HepG2 (cell line): ENCODE data around the gene ZNF574. TPM values are rescaled to one million over a fixed set of nuclear protein-coding genes. Genes with fewer than 3 reads are reported as not detected.

ENCODE experiments used
- HNF4G ChIP-seq, 2 experiments: sonication (generic) in 1 of 2; formaldehyde crosslinking in 1 of 2; IDR thresholded peaks; 2 replicates each; pipeline versions ENCODE4 v1.4.0 to v1.6.1; 2011 to 2020; ENCODE audit warnings: borderline replicate concordance in 2 of 2, low read depth in 2 of 2, mild to moderate bottlenecking in 2 of 2, low read length in 1 of 2, missing genetic modification reagents in 1 of 2, moderate library complexity in 1 of 2
- MXD4 ChIP-seq: IDR thresholded peaks from 2 replicates; pipeline ENCODE4 v1.6.1; 2016; ENCODE audit warnings: mild to moderate bottlenecking, missing biosample characterization, missing genetic modification reagents
- ZNF496 ChIP-seq: sonication (generic); formaldehyde crosslinking; IDR thresholded peaks from 2 replicates; pipeline ENCODE4 v1.8.1; 2023; ENCODE audit warnings: mild to moderate bottlenecking, moderate library complexity, missing genetic modification reagents; ENCODE audit not compliant: insufficient replicate concordance
- polyA plus RNA-seq, 8 experiments: library from polyadenylated mRNA; depleted of rRNA in 3 of 8; stranded (reverse) in 7 of 8; unstranded in 1 of 8; fragments of >200 nt; fragmentation: Illumina TruSeq in 4 of 8; extraction: Trizol in 4 of 8; gene quantifications; 2 replicates each; pipeline versions ENCODE4 v1.2.1 to v1.2.3, GENCODE V29; 2011 to 2016; ENCODE audit warnings: low read depth in 4 of 8, missing spikeins in 1 of 8, mixed read lengths in 1 of 8; ENCODE audit not compliant: insufficient read depth in 1 of 8
- total RNA-seq, 5 experiments: library from RNA; depleted of rRNA; stranded (reverse); fragments of >200 nt; fragmentation: Illumina TruSeq; extraction: Trizol; gene quantifications; 2 replicates each; pipeline ENCODE4 v1.2.3, GENCODE V29; 2016; ENCODE audit warnings: low read depth in 1 of 5
- TF ChIP-seq, protein P1 (sequence below): sonication (generic); formaldehyde crosslinking; IDR thresholded peaks from 2 replicates; pipeline ENCODE4 v1.4.0; 2020; ENCODE audit warnings: missing genetic modification reagents
- TF ChIP-seq, protein P2 (sequence below): sonication (generic); formaldehyde crosslinking; IDR thresholded peaks from 2 replicates; pipeline ENCODE4 v1.4.0; 2020; ENCODE audit warnings: missing genetic modification reagents

The ZNF574 gene
- total and polyA plus RNA-seq, 2 of the 13 experiments (the other 11 are each of a cell fraction or from before 2014, with no cell fraction given) = 7.7 to 7.9 TPM

DNA sequence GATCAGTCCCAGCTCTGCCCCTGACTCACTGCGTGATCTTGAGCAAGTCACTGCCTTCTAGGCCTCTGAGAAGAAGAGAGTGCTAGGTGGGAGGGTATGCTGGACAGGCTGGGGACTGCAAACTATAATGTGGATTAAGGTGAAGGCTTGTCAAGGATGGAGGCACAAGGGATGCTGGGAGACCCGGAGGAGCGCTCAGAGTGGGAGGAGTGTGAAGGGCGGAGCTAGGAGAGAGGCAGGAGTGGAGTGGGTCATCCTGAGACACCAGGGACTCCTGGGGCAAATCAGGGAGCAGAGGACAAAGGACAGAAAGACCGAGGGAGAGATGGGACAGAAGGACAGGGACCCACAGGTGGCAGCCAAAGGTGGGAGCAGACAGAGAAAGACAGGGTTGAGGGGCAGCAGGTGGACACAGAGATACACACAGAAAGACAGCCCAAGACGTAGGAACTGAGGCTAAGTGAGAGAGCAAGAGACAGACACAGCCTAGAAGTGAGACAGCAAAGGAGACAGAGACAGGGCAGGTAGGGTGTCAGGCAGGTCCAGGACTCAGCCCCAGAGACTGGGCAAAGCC is 8.6 kb upstream of the ZNF574 start (continued):
- TF ChIP-seq, protein P1, sequence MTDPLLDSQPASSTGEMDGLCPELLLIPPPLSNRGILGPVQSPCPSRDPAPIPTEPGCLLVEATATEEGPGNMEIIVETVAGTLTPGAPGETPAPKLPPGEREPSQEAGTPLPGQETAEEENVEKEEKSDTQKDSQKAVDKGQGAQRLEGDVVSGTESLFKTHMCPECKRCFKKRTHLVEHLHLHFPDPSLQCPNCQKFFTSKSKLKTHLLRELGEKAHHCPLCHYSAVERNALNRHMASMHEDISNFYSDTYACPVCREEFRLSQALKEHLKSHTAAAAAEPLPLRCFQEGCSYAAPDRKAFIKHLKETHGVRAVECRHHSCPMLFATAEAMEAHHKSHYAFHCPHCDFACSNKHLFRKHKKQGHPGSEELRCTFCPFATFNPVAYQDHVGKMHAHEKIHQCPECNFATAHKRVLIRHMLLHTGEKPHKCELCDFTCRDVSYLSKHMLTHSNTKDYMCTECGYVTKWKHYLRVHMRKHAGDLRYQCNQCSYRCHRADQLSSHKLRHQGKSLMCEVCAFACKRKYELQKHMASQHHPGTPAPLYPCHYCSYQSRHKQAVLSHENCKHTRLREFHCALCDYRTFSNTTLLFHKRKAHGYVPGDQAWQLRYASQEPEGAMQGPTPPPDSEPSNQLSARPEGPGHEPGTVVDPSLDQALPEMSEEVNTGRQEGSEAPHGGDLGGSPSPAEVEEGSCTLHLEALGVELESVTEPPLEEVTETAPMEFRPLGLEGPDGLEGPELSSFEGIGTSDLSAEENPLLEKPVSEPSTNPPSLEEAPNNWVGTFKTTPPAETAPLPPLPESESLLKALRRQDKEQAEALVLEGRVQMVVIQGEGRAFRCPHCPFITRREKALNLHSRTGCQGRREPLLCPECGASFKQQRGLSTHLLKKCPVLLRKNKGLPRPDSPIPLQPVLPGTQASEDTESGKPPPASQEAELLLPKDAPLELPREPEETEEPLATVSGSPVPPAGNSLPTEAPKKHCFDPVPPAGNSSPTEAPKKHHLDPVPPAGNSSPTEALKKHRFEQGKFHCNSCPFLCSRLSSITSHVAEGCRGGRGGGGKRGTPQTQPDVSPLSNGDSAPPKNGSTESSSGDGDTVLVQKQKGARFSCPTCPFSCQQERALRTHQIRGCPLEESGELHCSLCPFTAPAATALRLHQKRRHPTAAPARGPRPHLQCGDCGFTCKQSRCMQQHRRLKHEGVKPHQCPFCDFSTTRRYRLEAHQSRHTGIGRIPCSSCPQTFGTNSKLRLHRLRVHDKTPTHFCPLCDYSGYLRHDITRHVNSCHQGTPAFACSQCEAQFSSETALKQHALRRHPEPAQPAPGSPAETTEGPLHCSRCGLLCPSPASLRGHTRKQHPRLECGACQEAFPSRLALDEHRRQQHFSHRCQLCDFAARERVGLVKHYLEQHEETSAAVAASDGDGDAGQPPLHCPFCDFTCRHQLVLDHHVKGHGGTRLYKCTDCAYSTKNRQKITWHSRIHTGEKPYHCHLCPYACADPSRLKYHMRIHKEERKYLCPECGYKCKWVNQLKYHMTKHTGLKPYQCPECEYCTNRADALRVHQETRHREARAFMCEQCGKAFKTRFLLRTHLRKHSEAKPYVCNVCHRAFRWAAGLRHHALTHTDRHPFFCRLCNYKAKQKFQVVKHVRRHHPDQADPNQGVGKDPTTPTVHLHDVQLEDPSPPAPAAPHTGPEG (CRISPR knock-in tag) = no peak
- TF ChIP-seq ZNF496 (CRISPR knock-in tag) (no peak), HNF4G (IDR thresholded peaks at IDR 0.05; ENCODE audit: borderline replicate concordance, low read depth, low read length) (no peak), HNF4G (CRISPR knock-in tag; IDR thresholded peaks at IDR 0.05; ENCODE audit: borderline replicate concordance, low read depth) (no peak), MXD4 (CRISPR knock-in tag) (no peak)
- TF ChIP-seq, protein P2, sequence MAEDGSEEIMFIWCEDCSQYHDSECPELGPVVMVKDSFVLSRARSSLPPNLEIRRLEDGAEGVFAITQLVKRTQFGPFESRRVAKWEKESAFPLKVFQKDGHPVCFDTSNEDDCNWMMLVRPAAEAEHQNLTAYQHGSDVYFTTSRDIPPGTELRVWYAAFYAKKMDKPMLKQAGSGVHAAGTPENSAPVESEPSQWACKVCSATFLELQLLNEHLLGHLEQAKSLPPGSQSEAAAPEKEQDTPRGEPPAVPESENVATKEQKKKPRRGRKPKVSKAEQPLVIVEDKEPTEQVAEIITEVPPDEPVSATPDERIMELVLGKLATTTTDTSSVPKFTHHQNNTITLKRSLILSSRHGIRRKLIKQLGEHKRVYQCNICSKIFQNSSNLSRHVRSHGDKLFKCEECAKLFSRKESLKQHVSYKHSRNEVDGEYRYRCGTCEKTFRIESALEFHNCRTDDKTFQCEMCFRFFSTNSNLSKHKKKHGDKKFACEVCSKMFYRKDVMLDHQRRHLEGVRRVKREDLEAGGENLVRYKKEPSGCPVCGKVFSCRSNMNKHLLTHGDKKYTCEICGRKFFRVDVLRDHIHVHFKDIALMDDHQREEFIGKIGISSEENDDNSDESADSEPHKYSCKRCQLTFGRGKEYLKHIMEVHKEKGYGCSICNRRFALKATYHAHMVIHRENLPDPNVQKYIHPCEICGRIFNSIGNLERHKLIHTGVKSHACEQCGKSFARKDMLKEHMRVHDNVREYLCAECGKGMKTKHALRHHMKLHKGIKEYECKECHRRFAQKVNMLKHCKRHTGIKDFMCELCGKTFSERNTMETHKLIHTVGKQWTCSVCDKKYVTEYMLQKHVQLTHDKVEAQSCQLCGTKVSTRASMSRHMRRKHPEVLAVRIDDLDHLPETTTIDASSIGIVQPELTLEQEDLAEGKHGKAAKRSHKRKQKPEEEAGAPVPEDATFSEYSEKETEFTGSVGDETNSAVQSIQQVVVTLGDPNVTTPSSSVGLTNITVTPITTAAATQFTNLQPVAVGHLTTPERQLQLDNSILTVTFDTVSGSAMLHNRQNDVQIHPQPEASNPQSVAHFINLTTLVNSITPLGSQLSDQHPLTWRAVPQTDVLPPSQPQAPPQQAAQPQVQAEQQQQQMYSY (CRISPR knock-in tag) = no peak
- TF ChIP-seq, all 625 proteins: peak for 0
